ENCODE data around the gene LRP2. TPM values are rescaled to one million over a fixed set of nuclear protein-coding genes. Genes with fewer than 3 reads are reported as not detected.

LRP2 gene
- total RNA-seq, 1 donor from 2014 or later = not detected

GRCh38 chr2:169237286-169237685 lies 125.0 kb downstream of the LRP2 start:
- ATAC-seq = no peak

- ATAC-seq = no peak
Measured at GRCh38 chr2:169232551-169233154, 129.7 kb downstream of the LRP2 start.

- no peak for ATAC-seq
Measured at GRCh38 chr2:169230204-169230603, 132.1 kb downstream of the LRP2 start.

GRCh38 chr2:169229590-169229989 lies 132.7 kb downstream of the LRP2 start:
- ATAC-seq = no peak

GRCh38 chr2:169225906-169226305 lies 136.4 kb downstream of the LRP2 start:
- ATAC-seq = no peak

GRCh38 chr2:169225233-169225750 lies 137.0 kb downstream of the LRP2 start:
- no peak for ATAC-seq

GRCh38 chr2:169222665-169223064 lies 139.7 kb downstream of the LRP2 start:
- ATAC-seq = no peak

DNA sequence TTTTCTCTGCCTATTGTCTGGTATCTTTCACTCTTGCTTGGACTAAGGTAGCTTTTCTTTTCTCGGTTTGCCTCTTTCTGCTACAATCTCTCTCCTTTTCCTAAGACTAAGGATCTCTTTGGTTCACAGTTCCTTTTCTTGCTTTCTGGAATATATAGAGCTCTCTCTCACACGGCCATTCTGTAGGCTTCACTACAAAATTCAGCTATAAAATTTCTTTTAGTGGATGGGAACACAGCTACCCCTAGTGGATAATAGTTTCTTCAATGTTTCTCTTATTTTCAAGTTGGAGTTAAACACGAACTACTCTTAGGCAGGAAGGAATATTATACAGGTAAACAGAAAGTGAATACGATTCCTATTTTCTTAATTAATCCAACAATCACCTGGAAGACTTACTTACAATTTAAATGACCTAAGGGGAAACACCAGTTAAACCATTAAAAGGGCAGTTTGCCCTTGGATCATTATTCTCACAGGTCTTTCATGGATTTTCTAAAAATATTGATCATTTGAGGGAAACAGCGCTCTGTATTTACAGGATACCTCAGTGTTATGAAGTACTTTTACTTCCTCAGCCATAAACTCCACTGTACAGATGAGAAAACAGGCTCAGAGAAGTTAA lies 140.5 kb downstream of the LRP2 start:
- peak; percentile 25 for ATAC-seq

DNA sequence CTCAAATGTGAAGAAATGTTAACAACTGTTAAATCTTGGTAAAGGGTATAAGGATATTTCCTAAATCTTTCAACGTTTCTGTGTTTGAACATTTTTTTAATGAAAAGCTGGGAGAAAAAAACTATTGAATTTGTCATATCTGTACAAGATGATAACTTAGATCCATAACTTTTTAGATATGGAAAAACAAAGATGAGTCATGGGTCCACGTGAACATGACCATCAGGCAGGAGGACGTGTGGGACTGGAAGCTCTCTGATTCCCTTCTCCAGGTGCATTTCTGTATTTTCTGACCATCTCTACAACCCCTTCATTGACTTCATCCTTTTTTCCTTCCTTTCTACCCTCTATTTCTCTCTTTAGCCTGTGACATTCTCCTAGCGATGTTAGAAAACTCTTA lies 151.4 kb downstream of the LRP2 start:
- no peak for ATAC-seq

DNA sequence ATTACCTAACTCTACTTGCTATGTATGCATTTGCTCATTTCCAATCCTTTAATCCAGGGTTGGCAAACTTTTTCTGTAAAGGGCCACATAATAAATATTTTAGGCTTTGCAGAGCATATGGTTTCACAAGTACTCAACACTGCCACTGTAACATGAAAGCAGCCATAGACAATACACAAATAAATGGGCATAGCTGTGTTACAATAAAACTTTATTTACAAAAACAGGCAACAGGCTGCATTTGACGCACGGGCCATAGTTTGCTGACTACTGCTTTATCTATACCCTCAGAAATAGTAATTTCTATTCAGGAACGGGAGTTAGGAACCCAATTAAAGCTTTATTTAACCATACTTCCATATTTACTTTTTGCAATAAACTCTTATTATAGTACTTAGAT lies 154.3 kb downstream of the LRP2 start:
- ATAC-seq = no peak

DNA sequence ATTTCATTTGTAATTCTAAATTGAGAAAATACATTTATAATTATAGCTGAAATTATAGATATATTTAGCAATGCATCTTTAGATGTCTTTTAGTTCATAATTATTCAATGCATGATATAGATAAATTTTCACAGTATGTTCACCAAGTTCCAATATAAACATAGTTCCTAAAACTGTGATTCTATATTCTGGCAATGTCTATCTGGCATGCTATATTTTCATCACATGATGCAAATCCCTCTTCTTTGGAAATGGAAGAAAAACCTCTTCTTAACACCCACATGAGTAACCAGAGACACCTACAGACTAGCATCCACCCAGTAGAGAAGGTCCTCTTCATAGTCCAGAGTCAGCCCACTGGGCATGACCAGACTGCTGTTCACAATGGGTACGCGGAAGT lies 157.2 kb downstream of the LRP2 start:
- no peak for ATAC-seq

- ATAC-seq = no peak
Measured at GRCh38 chr2:169203952-169204351, 158.4 kb downstream of the LRP2 start.

DNA sequence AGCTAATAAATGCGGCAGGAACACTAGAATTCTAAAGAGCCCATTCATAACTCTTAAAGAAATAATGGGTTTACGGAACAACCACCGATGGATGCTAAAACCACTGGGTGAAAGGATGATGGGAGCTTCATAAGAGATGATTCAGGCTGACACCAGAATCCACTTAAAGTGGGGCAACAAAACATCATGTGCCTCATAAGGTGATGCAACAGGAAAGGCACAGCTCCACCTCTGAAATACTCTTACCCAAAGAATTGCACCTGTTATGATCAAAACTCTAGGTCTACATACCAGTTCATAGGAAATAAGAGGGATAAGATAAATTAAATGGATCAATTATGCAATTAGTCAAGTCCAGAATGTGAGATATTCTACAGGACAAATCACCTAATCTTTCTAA lies 161.6 kb downstream of the LRP2 start:
- no peak for ATAC-seq

- no peak for ATAC-seq
Measured at GRCh38 chr2:169193618-169194017, 168.7 kb downstream of the LRP2 start.

- ATAC-seq = no peak
Measured at GRCh38 chr2:169190197-169190775, 172.0 kb downstream of the LRP2 start.

- no peak for ATAC-seq
Measured at GRCh38 chr2:169189132-169189531, 173.2 kb downstream of the LRP2 start.

DNA sequence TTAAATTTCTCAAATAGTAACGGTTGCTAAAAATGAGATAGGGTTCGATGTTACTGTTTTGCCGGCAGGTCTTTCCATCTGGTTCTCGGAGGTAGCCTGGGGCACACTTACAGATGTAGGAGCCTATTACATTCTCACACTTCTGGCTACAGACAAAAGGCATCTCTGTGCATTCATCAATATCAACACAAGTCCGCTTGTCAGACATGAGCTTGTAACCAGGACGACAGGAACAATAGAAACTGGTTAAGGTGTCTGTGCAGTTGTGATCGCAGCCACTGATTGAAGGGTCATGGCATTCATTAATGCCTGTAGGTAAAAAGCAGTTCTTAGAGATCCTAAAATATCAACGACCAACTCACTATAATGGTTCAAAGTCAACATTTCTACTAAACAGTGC lies 176.6 kb downstream of the LRP2 start:
- ATAC-seq = no peak

DNA sequence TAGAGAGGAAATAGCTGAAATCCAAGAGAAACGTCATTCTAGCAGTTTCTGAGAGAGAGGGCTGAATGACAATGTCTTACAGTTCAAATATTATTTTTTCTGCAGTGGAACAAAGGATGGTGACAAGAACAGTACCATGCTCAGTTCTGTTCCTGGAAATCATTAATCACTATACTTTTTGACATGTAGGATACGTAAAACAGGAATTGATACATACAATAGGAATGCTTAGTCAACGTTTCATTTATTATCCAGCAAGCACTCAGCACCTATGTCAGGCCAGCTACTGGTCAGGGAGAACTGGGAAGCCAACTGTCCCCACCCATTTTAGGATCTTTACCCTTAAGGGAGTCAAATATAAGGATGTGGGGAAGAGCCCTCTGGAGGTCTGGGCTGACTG lies 178.3 kb downstream of the LRP2 start:
- no peak for ATAC-seq

- no peak for ATAC-seq
Measured at GRCh38 chr2:169182573-169182972, 179.8 kb downstream of the LRP2 start.

- no peak for ATAC-seq
Measured at GRCh38 chr2:169178804-169179390, 183.4 kb downstream of the LRP2 start.

GRCh38 chr2:169178364-169178763 lies 184.0 kb downstream of the LRP2 start:
- no peak for ATAC-seq

GRCh38 chr2:169175112-169175511 lies 187.2 kb downstream of the LRP2 start:
- ATAC-seq = no peak

DNA sequence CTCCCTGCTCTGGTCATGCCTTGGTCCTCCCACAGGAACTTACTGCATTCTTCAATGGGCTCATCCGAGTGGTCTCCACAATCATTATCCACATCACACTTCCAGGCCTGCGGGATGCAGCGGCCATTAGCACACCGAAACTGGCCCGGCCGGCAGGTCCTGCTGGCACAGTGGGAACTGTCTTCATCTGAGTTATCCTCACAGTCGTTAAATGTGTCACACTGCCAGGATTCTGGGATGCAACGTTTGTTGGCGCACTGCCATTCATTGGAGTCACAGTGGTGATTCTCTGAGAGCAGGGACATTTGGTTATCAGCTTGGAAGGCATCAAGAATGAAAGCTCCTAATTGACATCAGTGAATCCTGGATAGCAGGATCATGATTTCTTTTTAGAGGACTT lies 188.5 kb downstream of the LRP2 start:
- ATAC-seq = no peak

DNA sequence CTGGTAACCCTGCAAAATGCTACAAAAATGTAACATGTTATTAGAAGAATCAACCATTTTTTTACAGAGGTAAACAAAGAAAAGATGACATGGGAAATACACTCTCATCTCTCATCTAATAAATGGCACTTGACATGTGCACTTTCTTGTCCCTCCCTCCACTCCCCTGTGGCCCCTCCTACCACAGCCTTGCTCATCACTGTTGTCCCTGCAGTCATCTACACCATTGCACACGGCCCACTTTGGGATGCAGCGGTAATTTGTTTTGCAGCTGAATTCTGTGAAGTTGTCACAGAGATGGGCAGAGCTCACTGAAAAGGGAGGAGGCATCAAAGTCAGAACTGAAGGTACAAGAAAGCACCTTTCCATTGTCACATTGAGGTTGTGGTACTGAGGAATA lies 189.4 kb downstream of the LRP2 start:
- ATAC-seq = no peak
